Activated B cell treated with CpG ODN at 0.5 μM for 24 hours (primary cell): ENCODE measurements around the gene AHNAK2. TPM values are rescaled to one million over a fixed set of nuclear protein-coding genes. Genes with fewer than 3 reads are reported as not detected.

ENCODE experiments used
- ATAC-seq: fragments of 200-7000 bp; cut with Tn5 transposase; one replicate; pipeline ENCODE4 v1.10.0; 2021; ENCODE audit warnings: low read depth, mild to moderate bottlenecking, moderate library complexity
- CTCF ChIA-PET: fragments of 350-600 bp; sonication (Branson Sonifier 250); formaldehyde crosslinking; loops from one replicate; lab custom pipeline; 2021; ENCODE audit warnings: antibody characterized with exemption; lab: Charles Lee
- POLR2A ChIA-PET: fragments of 350-600 bp; sonication (Branson Sonifier 250); formaldehyde crosslinking; loops from one replicate; lab custom pipeline; 2021; ENCODE audit warnings: antibody characterized with exemption; lab: Charles Lee
- DNase-seq: peaks from one replicate; pipeline ENCODE4 v3.0.0; 2022
- H3K27ac Mint-ChIP-seq: one replicate; pipeline ENCODE4 v1.8.0; 2020; ENCODE audit warnings: mixed read lengths
- H3K27me3 Mint-ChIP-seq: one replicate; pipeline ENCODE4 v1.8.0; 2021; ENCODE audit warnings: mixed read lengths
- H3K36me3 Mint-ChIP-seq: one replicate; pipeline ENCODE4 v1.8.0; 2021; ENCODE audit warnings: low read depth, mixed read lengths
- H3K4me1 Mint-ChIP-seq: one replicate; pipeline ENCODE4 v1.8.0; 2021; ENCODE audit warnings: mixed read lengths
- H3K4me3 Mint-ChIP-seq: one replicate; pipeline ENCODE4 v1.8.0; 2020; ENCODE audit warnings: mild to moderate bottlenecking, mixed read lengths
- H3K9me3 Mint-ChIP-seq: one replicate; pipeline ENCODE4 v1.8.0; 2020; ENCODE audit warnings: mixed read lengths
- CTCF ChIP-seq: fragments of 200-600 bp; IDR thresholded peaks from one replicate; pipeline ENCODE4 v1.8.0; 2022; ENCODE audit warnings: antibody characterized with exemption, mild to moderate bottlenecking
- intact Hi-C: fragments of 100-400 bp; cut with micrococcal nuclease; formaldehyde crosslinking; loops from one replicate; pipeline ENCODE4 v1.15.1; 2024
- total RNA-seq: library from RNA; stranded (reverse); gene quantifications from 2 replicates; pipeline ENCODE4 v1.2.3, GENCODE V29; 2022

The AHNAK2 gene
- total RNA-seq, 1 donor from 2014 or later: not detected

- POLR2A ChIA-PET: no interaction called here
- H3K36me3 Mint-ChIP-seq: no peaks in the 10 kb centered on the region
- TF ChIP-seq CTCF: no peak
These were observed 4.6 kb downstream of the AHNAK2 start for GRCh38 chr14:104973385-104974145.

GRCh38 chr14:104973135-104973384 lies 5.1 kb downstream of the AHNAK2 start:
- DNase-seq: no peak
- intact Hi-C loops: no loop called here

More at GRCh38 chr14:104973385-104974145, 4.6 kb downstream of the AHNAK2 start:
- Mint-ChIP-seq H3K4me3 (no peak overlapping the region), H3K9me3 (no peaks in the 10 kb centered on the region), H3K27ac (no peak overlapping the region), H3K4me1 (peaks cover 19% of the 10 kb centered on the region), H3K27me3 (peaks cover 16% of the 10 kb centered on the region)
- intact Hi-C loops: no loop called here
- DNase-seq: no peak
- CTCF ChIA-PET: interaction anchor here (0.6 to 5.3 kb wide), 3 partner anchors 62 to 80 kb away, joined by 3 to 71 read pairs (median 3); no protein-coding TSS in a partner anchor
- ATAC-seq: no peak

GRCh38 chr14:104972301-104973134 lies 5.7 kb downstream of the AHNAK2 start:
- H3K9me3 Mint-ChIP-seq: no peaks in the 10 kb centered on the region
- H3K4me3 Mint-ChIP-seq: no peak overlapping the region
- ChIA-PET POLR2A (no interaction called here), CTCF (interaction anchor here (5.3 kb wide), 1 partner anchor 72 kb away, joined by 71 read pairs; no protein-coding TSS in a partner anchor)
- H3K27ac Mint-ChIP-seq: no peak overlapping the region
- H3K27me3 Mint-ChIP-seq: peaks cover 15% of the 10 kb centered on the region
- no peaks in the 10 kb centered on the region for H3K36me3 Mint-ChIP-seq
- TF ChIP-seq CTCF: no peak
- intact Hi-C loops: no loop called here
- peaks cover 25% of the 10 kb centered on the region for H3K4me1 Mint-ChIP-seq
- DNase-seq: no peak
- ATAC-seq: no peak

More at GRCh38 chr14:104973135-104973384, 5.1 kb downstream of the AHNAK2 start:
- TF ChIP-seq CTCF: no peak
- no peaks in the 10 kb centered on the region for H3K9me3 Mint-ChIP-seq
- no peak overlapping the region for H3K4me3 Mint-ChIP-seq
- CTCF ChIA-PET: interaction anchor here (5.3 kb wide), 1 partner anchor 72 kb away, joined by 71 read pairs; no protein-coding TSS in a partner anchor
- H3K36me3 Mint-ChIP-seq: no peaks in the 10 kb centered on the region
- no peak overlapping the region for H3K27ac Mint-ChIP-seq
- ATAC-seq: no peak
- peaks cover 23% of the 10 kb centered on the region for H3K4me1 Mint-ChIP-seq
- H3K27me3 Mint-ChIP-seq: peaks cover 17% of the 10 kb centered on the region
- POLR2A ChIA-PET: no interaction called here

DNA sequence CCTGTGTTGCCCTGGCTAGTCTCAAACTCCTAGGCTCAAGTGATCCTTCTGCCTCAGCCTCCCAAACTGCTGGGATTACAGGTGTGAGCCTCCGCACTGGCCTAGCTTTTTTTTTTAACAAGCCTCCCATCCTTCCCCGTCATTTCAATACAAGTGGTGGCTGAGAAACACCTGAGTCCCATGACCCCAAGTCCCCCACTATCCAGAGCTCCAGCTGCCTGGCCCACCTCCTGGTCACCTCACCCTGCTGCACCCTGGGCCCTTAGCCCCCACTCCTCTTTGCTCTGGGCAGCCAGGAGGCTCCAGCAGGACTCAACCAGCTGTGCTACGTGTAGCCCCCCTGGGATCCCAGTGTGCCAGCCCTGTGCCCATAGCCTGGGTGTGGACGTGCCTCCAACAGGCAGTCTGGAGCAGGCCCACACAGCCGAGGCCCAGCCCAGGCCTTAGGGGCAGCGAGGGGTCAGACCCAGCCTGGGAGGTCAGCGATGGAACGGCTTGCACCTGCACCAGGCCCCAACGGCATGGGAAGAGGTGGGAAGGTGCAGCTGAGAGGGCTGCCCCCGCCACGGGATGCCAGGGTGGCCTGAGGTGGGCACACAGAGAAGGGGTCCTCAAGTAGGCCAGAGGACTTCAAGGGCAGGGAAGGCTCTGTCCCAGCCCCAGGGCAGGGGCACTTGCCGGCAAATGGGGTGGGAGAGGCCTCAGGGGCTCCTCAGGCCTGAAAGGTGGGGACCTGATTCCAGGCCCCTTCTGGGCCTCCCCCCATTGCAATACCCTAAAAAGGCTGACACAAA lies 6.5 kb downstream of the AHNAK2 start:
- DNase-seq: no peak
- CTCF ChIA-PET: interaction anchor here (5.3 kb wide), 1 partner anchor 73 kb away, joined by 71 read pairs; no protein-coding TSS in a partner anchor
- no peak overlapping the region for H3K4me3 Mint-ChIP-seq

More for the DNA sequence above, 6.5 kb downstream of the AHNAK2 start:
- no peak for ATAC-seq
- Mint-ChIP-seq H3K27ac (no peak overlapping the region), H3K36me3 (no peaks in the 10 kb centered on the region), H3K4me1 (peaks cover 23% of the 10 kb centered on the region), H3K9me3 (no peaks in the 10 kb centered on the region), H3K27me3 (peaks cover 11% of the 10 kb centered on the region)
- TF ChIP-seq CTCF: no peak
- POLR2A ChIA-PET: no interaction called here
- intact Hi-C loops: no loop called here
